PC-3 (cell line): ENCODE results near the gene SEPTIN11.

ENCODE experiments used
- EZH2 ChIP-seq: fragments of 300-600 bp; sonication (generic); IDR thresholded peaks from one replicate; pipeline ENCODE4 v1.6.1; 2017; ENCODE audit warnings: antibody characterized with exemption, mild to moderate bottlenecking, low read length; ENCODE audit not compliant: unreplicated experiment
- EZH2phosphoT487 ChIP-seq: fragments of 300-600 bp; sonication (generic); IDR thresholded peaks from 2 replicates; pipeline ENCODE4 v1.6.1; 2018; ENCODE audit warnings: mild to moderate bottlenecking, antibody characterized with exemption, low read length, borderline replicate concordance
- TF ChIP-seq, protein P1 (sequence below): fragments of 300-600 bp; sonication (generic); conservative IDR thresholded peaks from 2 replicates; pipeline ENCODE4 v1.5.1; 2017; ENCODE audit warnings: antibody characterized with exemption, low read depth, mild to moderate bottlenecking, low read length

DNA sequence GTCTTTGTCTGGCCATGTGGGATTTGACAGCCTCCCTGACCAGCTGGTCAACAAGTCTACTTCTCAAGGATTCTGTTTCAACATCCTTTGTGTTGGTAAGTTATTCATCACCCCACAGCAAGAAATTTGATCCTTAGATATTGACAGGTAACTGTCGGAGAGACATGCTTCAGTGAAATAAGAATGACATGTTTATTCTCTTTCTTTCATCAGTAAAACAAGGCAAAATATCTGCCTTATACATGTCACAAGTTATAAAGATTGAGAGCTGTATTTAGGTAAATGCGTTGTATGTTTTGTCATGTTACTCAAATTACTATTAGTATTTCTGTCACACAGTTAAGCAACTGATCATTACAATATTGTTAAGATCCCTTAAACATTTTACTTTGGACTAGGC is 46.9 kb downstream of the SEPTIN11 start:
- TF ChIP-seq, protein P1, sequence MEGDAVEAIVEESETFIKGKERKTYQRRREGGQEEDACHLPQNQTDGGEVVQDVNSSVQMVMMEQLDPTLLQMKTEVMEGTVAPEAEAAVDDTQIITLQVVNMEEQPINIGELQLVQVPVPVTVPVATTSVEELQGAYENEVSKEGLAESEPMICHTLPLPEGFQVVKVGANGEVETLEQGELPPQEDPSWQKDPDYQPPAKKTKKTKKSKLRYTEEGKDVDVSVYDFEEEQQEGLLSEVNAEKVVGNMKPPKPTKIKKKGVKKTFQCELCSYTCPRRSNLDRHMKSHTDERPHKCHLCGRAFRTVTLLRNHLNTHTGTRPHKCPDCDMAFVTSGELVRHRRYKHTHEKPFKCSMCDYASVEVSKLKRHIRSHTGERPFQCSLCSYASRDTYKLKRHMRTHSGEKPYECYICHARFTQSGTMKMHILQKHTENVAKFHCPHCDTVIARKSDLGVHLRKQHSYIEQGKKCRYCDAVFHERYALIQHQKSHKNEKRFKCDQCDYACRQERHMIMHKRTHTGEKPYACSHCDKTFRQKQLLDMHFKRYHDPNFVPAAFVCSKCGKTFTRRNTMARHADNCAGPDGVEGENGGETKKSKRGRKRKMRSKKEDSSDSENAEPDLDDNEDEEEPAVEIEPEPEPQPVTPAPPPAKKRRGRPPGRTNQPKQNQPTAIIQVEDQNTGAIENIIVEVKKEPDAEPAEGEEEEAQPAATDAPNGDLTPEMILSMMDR: no peak
- TF ChIP-seq EZH2phosphoT487: no peak
- TF ChIP-seq EZH2: no peak
